Hepatocyte (in vitro differentiated cells): ENCODE measurements around the gene IL17F.

Source experiments
- CTCF ChIP-seq: fragments of 200-600 bp; sonication (generic); IDR thresholded peaks from 2 replicates; pipeline ENCODE4 v1.5.1; 2016; ENCODE audit warnings: antibody characterized with exemption, mild to moderate bottlenecking; ENCODE audit not compliant: poor library complexity
- EZH2 ChIP-seq: fragments of 200-600 bp; sonication (generic); IDR thresholded peaks from 2 replicates; pipeline ENCODE4 v1.6.1; 2016; ENCODE audit warnings: antibody characterized with exemption, mild to moderate bottlenecking, borderline replicate concordance

GRCh38 chr6:52271852-52272460 lies 27.7 kb upstream of the IL17F start:
- TF ChIP-seq CTCF (no peak), EZH2 (no peak)
